22Rv1 (cell line): ENCODE data around the gene CFAP74.

ENCODE experiments used
- CTCF ChIP-seq: fragments of 450-650 bp; IDR thresholded peaks from 2 replicates; pipeline ENCODE4 v1.5.1; 2017; ENCODE audit warnings: mild to moderate bottlenecking
- ZFX ChIP-seq: fragments of 450-650 bp; IDR thresholded peaks from 2 replicates; pipeline ENCODE4 v1.6.1; 2017; ENCODE audit warnings: antibody characterized with exemption, borderline replicate concordance

- no peak for TF ChIP-seq CTCF
- TF ChIP-seq ZFX = no peak
Measured at GRCh38 chr1:1990222-1990621, 13.4 kb downstream of the CFAP74 start.
